ENCODE data around the gene DNAH9. TPM values are rescaled to one million over a fixed set of nuclear protein-coding genes. Genes with fewer than 3 reads are reported as not detected.

Gene DNAH9
- total RNA-seq, 1 donor from 2014 or later: 1.0 TPM

GRCh38 chr17:11559601-11560000, 38.7 kb upstream of the DNAH9 start:
- Histone ChIP-seq H3K27me3 (ENCODE audit: control insufficient read depth in 3 of 3, insufficient read depth in 3 of 3, low read length in 3 of 3) (peaks cover 0 to 8% (median 3%) of the 10 kb centered on the region in 3 donors), H3K4me1 (ENCODE audit: control insufficient read depth in 3 of 3, insufficient read depth in 3 of 3, low read length in 3 of 3) (no peaks in the 10 kb centered on the region), H3K27ac (ENCODE audit: low read depth, low read length) (no peak overlapping the region), H3K4me3 (ENCODE audit: low read length in 3 of 3) (no peak overlapping the region), H3K36me3 (ENCODE audit: control insufficient read depth in 3 of 3, insufficient read depth in 3 of 3, low read length in 3 of 3) (no peaks in the 10 kb centered on the region), H3K9me3 (ENCODE audit: control insufficient read depth in 3 of 3, low read length in 3 of 3) (no peaks in the 10 kb centered on the region), H3K9ac (ENCODE audit: low read depth in 1 of 3, low read length in 3 of 3) (no peak overlapping the region)

GRCh38 chr17:11561281-11561680, 37.0 kb upstream of the DNAH9 start:
- no peak overlapping the region for H3K9ac ChIP-seq (ENCODE audit: low read depth in 1 of 3, low read length in 3 of 3)
- H3K4me3 ChIP-seq (ENCODE audit: low read length in 3 of 3): no peak overlapping the region
- no peaks in the 10 kb centered on the region for H3K4me1 ChIP-seq (ENCODE audit: control insufficient read depth in 3 of 3, insufficient read depth in 3 of 3, low read length in 3 of 3)
- H3K36me3 ChIP-seq (ENCODE audit: control insufficient read depth in 3 of 3, insufficient read depth in 3 of 3, low read length in 3 of 3): no peaks in the 10 kb centered on the region
- no peaks in the 10 kb centered on the region for H3K9me3 ChIP-seq (ENCODE audit: control insufficient read depth in 3 of 3, low read length in 3 of 3)
- H3K27me3 ChIP-seq (ENCODE audit: control insufficient read depth in 3 of 3, insufficient read depth in 3 of 3, low read length in 3 of 3): peaks cover 0 to 6% (median 3%) of the 10 kb centered on the region in 3 donors
- no peak overlapping the region for H3K27ac ChIP-seq (ENCODE audit: low read depth, low read length)

DNA sequence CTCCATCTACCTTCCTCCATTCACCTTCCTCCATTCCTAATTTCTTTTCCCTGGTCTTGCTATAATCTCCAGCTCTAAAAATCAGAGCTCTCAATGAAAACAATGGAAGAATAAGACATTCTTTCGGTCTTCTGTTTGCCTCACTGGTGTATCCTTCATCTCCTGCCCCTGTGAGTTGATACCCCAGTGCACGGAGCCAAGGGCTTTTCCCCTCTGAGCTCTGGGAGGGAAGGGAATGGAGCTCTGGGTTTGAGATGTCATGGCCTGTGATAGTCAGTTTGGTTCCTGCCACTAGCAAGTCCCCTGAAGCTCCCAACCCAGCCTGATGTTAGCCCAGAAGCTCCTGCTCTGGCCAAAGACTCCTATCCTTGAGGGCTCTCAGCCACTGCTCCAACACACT, 36.6 kb upstream of the DNAH9 start:
- Histone ChIP-seq H3K36me3 (ENCODE audit: control insufficient read depth in 3 of 3, insufficient read depth in 3 of 3, low read length in 3 of 3) (no peaks in the 10 kb centered on the region), H3K4me3 (ENCODE audit: low read length in 3 of 3) (no peak overlapping the region), H3K27ac (ENCODE audit: low read depth, low read length) (no peak overlapping the region), H3K4me1 (ENCODE audit: control insufficient read depth in 3 of 3, insufficient read depth in 3 of 3, low read length in 3 of 3) (no peaks in the 10 kb centered on the region), H3K27me3 (ENCODE audit: control insufficient read depth in 3 of 3, insufficient read depth in 3 of 3, low read length in 3 of 3) (peaks cover 0 to 6% (median 2%) of the 10 kb centered on the region in 3 donors), H3K9me3 (ENCODE audit: control insufficient read depth in 3 of 3, low read length in 3 of 3) (no peaks in the 10 kb centered on the region), H3K9ac (ENCODE audit: low read depth in 1 of 3, low read length in 3 of 3) (no peak overlapping the region)

DNA sequence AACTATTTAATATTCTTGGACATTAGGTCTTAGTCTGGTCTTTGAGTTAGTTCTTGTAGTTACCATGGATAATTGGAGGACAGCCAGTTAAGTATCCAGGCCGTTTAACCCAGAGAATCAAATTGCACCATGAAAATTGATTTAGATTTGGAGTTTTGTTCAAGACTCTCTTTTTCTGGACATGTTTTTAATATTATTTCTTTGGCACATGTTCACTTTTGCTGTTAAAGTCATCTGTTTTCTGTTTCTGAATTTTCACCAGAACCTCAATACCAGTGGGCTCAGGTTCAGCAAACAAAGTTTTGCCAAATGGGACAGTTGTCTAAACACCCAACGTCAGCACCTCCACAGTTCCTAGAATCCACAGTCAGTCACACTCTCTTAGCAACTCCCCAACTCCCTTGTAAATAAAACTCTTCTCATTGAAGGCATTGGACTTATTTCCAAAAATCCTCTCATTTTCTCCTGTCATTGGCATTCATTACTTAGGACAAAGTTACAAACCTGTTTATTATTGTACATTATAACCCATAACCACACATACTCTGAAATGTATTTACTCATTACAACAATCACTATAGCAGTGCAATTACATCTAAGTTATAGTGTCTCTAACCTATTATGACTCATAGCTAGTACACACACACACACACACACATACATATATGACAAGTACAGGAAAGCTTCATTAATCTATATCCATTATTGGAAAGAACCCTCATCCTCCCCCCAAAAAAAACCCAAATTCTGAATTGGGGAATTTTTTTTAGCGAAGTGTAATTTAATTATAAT, 33.5 kb upstream of the DNAH9 start:
- Histone ChIP-seq H3K9ac (ENCODE audit: low read depth in 1 of 3, low read length in 3 of 3) (no peak overlapping the region), H3K4me3 (ENCODE audit: low read length in 3 of 3) (no peak overlapping the region), H3K4me1 (ENCODE audit: control insufficient read depth in 3 of 3, insufficient read depth in 3 of 3, low read length in 3 of 3) (no peaks in the 10 kb centered on the region), H3K9me3 (ENCODE audit: control insufficient read depth in 3 of 3, low read length in 3 of 3) (no peaks in the 10 kb centered on the region), H3K27me3 (ENCODE audit: control insufficient read depth in 3 of 3, insufficient read depth in 3 of 3, low read length in 3 of 3) (peaks cover 0 to 3% (median 0%) of the 10 kb centered on the region in 3 donors), H3K36me3 (ENCODE audit: control insufficient read depth in 3 of 3, insufficient read depth in 3 of 3, low read length in 3 of 3) (no peaks in the 10 kb centered on the region), H3K27ac (ENCODE audit: low read depth, low read length) (no peak overlapping the region)

GRCh38 chr17:11565591-11565990, 32.7 kb upstream of the DNAH9 start:
- no peaks in the 10 kb centered on the region for H3K36me3 ChIP-seq (ENCODE audit: control insufficient read depth in 3 of 3, insufficient read depth in 3 of 3, low read length in 3 of 3)
- no peak overlapping the region for H3K4me3 ChIP-seq (ENCODE audit: low read length in 3 of 3)
- H3K4me1 ChIP-seq (ENCODE audit: control insufficient read depth in 3 of 3, insufficient read depth in 3 of 3, low read length in 3 of 3): no peaks in the 10 kb centered on the region
- H3K27me3 ChIP-seq (ENCODE audit: control insufficient read depth in 3 of 3, insufficient read depth in 3 of 3, low read length in 3 of 3): peaks cover 0 to 3% (median 0%) of the 10 kb centered on the region in 3 donors
- H3K27ac ChIP-seq (ENCODE audit: low read depth, low read length): no peak overlapping the region
- H3K9me3 ChIP-seq (ENCODE audit: control insufficient read depth in 3 of 3, low read length in 3 of 3): no peaks in the 10 kb centered on the region
- H3K9ac ChIP-seq (ENCODE audit: low read depth in 1 of 3, low read length in 3 of 3): no peak overlapping the region

DNA sequence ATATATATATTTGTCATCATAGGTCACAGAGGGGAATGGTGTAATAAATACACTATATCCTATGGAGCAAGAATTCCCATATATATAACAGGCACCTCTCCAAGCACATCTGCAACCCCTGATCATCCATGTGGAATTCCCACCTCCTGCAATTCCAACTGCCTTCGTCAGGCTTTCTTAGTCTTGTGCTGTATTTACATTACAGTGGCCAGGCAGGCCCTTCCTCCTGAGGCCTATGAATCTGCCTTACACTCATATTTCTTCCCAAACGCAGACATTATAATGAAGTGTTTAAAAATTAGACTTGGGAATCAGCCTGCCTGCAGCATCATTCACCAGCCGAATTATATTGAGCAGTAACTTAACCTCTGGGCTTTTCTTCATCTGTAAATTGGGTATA, 19.3 kb upstream of the DNAH9 start:
- no peak overlapping the region for H3K4me3 ChIP-seq (ENCODE audit: low read length in 3 of 3)
- H3K27ac ChIP-seq (ENCODE audit: low read depth, low read length): no peak overlapping the region

DNA sequence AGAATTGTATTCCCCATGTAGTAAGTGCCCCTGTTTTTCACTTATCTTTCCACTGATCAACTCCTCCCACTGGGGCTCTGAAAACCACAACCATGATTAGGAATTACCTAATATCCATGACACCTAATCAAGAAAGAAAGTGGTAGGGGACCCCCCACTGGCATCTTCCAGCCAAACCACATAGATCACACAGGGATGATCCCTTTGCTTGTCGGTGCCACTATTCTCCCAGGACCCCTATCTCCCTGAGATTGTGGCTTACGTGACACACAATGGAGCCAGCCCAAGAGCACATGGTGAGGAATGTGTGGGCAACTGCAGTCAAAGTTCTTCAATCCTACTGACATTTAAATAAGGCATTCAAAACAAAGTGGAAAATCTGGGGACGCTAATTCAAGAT, 17.6 kb upstream of the DNAH9 start:
- H3K9me3 ChIP-seq (ENCODE audit: control insufficient read depth in 3 of 3, low read length in 3 of 3): no peaks in the 10 kb centered on the region
- no peaks in the 10 kb centered on the region for H3K4me1 ChIP-seq (ENCODE audit: control insufficient read depth in 3 of 3, insufficient read depth in 3 of 3, low read length in 3 of 3)
- no peaks in the 10 kb centered on the region for H3K36me3 ChIP-seq (ENCODE audit: control insufficient read depth in 3 of 3, insufficient read depth in 3 of 3, low read length in 3 of 3)
- H3K4me3 ChIP-seq (ENCODE audit: low read length in 3 of 3): no peak overlapping the region
- H3K9ac ChIP-seq (ENCODE audit: low read depth in 1 of 3, low read length in 3 of 3): no peak overlapping the region
- H3K27me3 ChIP-seq (ENCODE audit: control insufficient read depth in 3 of 3, insufficient read depth in 3 of 3, low read length in 3 of 3): no peaks in the 10 kb centered on the region
- no peak overlapping the region for H3K27ac ChIP-seq (ENCODE audit: low read depth, low read length)

More for the DNA sequence above, 19.3 kb upstream of the DNAH9 start:
- no peaks in the 10 kb centered on the region for H3K4me1 ChIP-seq (ENCODE audit: control insufficient read depth in 3 of 3, insufficient read depth in 3 of 3, low read length in 3 of 3)
- H3K9me3 ChIP-seq (ENCODE audit: control insufficient read depth in 3 of 3, low read length in 3 of 3): no peaks in the 10 kb centered on the region
- H3K36me3 ChIP-seq (ENCODE audit: control insufficient read depth in 3 of 3, insufficient read depth in 3 of 3, low read length in 3 of 3): no peaks in the 10 kb centered on the region
- H3K27me3 ChIP-seq (ENCODE audit: control insufficient read depth in 3 of 3, insufficient read depth in 3 of 3, low read length in 3 of 3): no peaks in the 10 kb centered on the region
- no peak overlapping the region for H3K9ac ChIP-seq (ENCODE audit: low read depth in 1 of 3, low read length in 3 of 3)

GRCh38 chr17:11582217-11582616, 16.1 kb upstream of the DNAH9 start:
- H3K36me3 ChIP-seq (ENCODE audit: control insufficient read depth in 3 of 3, insufficient read depth in 3 of 3, low read length in 3 of 3): no peaks in the 10 kb centered on the region
- no peaks in the 10 kb centered on the region for H3K4me1 ChIP-seq (ENCODE audit: control insufficient read depth in 3 of 3, insufficient read depth in 3 of 3, low read length in 3 of 3)
- no peaks in the 10 kb centered on the region for H3K27me3 ChIP-seq (ENCODE audit: control insufficient read depth in 3 of 3, insufficient read depth in 3 of 3, low read length in 3 of 3)
- no peak overlapping the region for H3K4me3 ChIP-seq (ENCODE audit: low read length in 3 of 3)
- H3K9ac ChIP-seq (ENCODE audit: low read depth in 1 of 3, low read length in 3 of 3): no peak overlapping the region
- no peaks in the 10 kb centered on the region for H3K9me3 ChIP-seq (ENCODE audit: control insufficient read depth in 3 of 3, low read length in 3 of 3)
- no peak overlapping the region for H3K27ac ChIP-seq (ENCODE audit: low read depth, low read length)

- H3K9me3 ChIP-seq (ENCODE audit: control insufficient read depth in 3 of 3, low read length in 3 of 3): no peaks in the 10 kb centered on the region
- H3K9ac ChIP-seq (ENCODE audit: low read depth in 1 of 3, low read length in 3 of 3): no peak overlapping the region
- H3K4me3 ChIP-seq (ENCODE audit: low read length in 3 of 3): no peak overlapping the region
- H3K27me3 ChIP-seq (ENCODE audit: control insufficient read depth in 3 of 3, insufficient read depth in 3 of 3, low read length in 3 of 3): no peaks in the 10 kb centered on the region
- no peaks in the 10 kb centered on the region for H3K4me1 ChIP-seq (ENCODE audit: control insufficient read depth in 3 of 3, insufficient read depth in 3 of 3, low read length in 3 of 3)
- H3K36me3 ChIP-seq (ENCODE audit: control insufficient read depth in 3 of 3, insufficient read depth in 3 of 3, low read length in 3 of 3): no peaks in the 10 kb centered on the region
- H3K27ac ChIP-seq (ENCODE audit: low read depth, low read length): no peak overlapping the region
Observed at GRCh38 chr17:11583306-11583992, 14.8 kb upstream of the DNAH9 start.

GRCh38 chr17:11589716-11590115, 8.6 kb upstream of the DNAH9 start:
- Histone ChIP-seq H3K36me3 (ENCODE audit: control insufficient read depth in 3 of 3, insufficient read depth in 3 of 3, low read length in 3 of 3) (no peaks in the 10 kb centered on the region), H3K9ac (ENCODE audit: low read depth in 1 of 3, low read length in 3 of 3) (no peak overlapping the region), H3K4me3 (ENCODE audit: low read length in 3 of 3) (no peak overlapping the region), H3K4me1 (ENCODE audit: control insufficient read depth in 3 of 3, insufficient read depth in 3 of 3, low read length in 3 of 3) (no peaks in the 10 kb centered on the region), H3K9me3 (ENCODE audit: control insufficient read depth in 3 of 3, low read length in 3 of 3) (no peaks in the 10 kb centered on the region), H3K27me3 (ENCODE audit: control insufficient read depth in 3 of 3, insufficient read depth in 3 of 3, low read length in 3 of 3) (no peaks in the 10 kb centered on the region), H3K27ac (ENCODE audit: low read depth, low read length) (no peak overlapping the region)
